Measurements from ENCODE around the gene SUB1.

SUB1 gene

GRCh38 chr5:32565145-32565544 lies 20.2 kb upstream of the SUB1 start:
- TF ChIP-seq TAF1 (IDR thresholded peaks at IDR 0.05; ENCODE audit: borderline replicate concordance, insufficient read depth, low read length), result no peak
- no peak for TF ChIP-seq FOXP2 (optimal IDR thresholded peaks at IDR 0.05; ENCODE audit: borderline replicate concordance, extremely low read depth, extremely low read length, insufficient read depth)
- TF ChIP-seq REST (IDR thresholded peaks at IDR 0.05; ENCODE audit: insufficient read depth in 1 of 2, low read depth in 2 of 2, low read length in 2 of 2), result no peak
- TF ChIP-seq POLR2AphosphoS5 (IDR thresholded peaks at IDR 0.05; ENCODE audit: low read depth, low read length), result no peak
- no peak for TF ChIP-seq SIN3A (IDR thresholded peaks at IDR 0.05; ENCODE audit: borderline replicate concordance, insufficient read depth, low read length)

- no peak for TF ChIP-seq TAF1 (IDR thresholded peaks at IDR 0.05; ENCODE audit: borderline replicate concordance, insufficient read depth, low read length)
- TF ChIP-seq SIN3A (IDR thresholded peaks at IDR 0.05; ENCODE audit: borderline replicate concordance, insufficient read depth, low read length), result no peak
- no peak for TF ChIP-seq POLR2AphosphoS5 (IDR thresholded peaks at IDR 0.05; ENCODE audit: low read depth, low read length)
- TF ChIP-seq FOXP2 (optimal IDR thresholded peaks at IDR 0.05; ENCODE audit: borderline replicate concordance, extremely low read depth, extremely low read length, insufficient read depth), result no peak
- no peak for TF ChIP-seq REST (IDR thresholded peaks at IDR 0.05; ENCODE audit: insufficient read depth in 1 of 2, low read depth in 2 of 2, low read length in 2 of 2)
Observed at GRCh38 chr5:32566319-32567111, 18.8 kb upstream of the SUB1 start.

- no peak for TF ChIP-seq POLR2AphosphoS5 (IDR thresholded peaks at IDR 0.05; ENCODE audit: low read depth, low read length)
- no peak for TF ChIP-seq TAF1 (IDR thresholded peaks at IDR 0.05; ENCODE audit: borderline replicate concordance, insufficient read depth, low read length)
- TF ChIP-seq FOXP2 (optimal IDR thresholded peaks at IDR 0.05; ENCODE audit: borderline replicate concordance, extremely low read depth, extremely low read length, insufficient read depth), result no peak
- no peak for TF ChIP-seq REST (IDR thresholded peaks at IDR 0.05; ENCODE audit: insufficient read depth in 1 of 2, low read depth in 2 of 2, low read length in 2 of 2)
Observed at GRCh38 chr5:32571128-32571527, 14.2 kb upstream of the SUB1 start.

- TF ChIP-seq SIN3A (IDR thresholded peaks at IDR 0.05; ENCODE audit: borderline replicate concordance, insufficient read depth, low read length) (no peak), FOXP2 (optimal IDR thresholded peaks at IDR 0.05; ENCODE audit: borderline replicate concordance, extremely low read depth, extremely low read length, insufficient read depth) (no peak), REST (IDR thresholded peaks at IDR 0.05; ENCODE audit: insufficient read depth in 1 of 2, low read depth in 2 of 2, low read length in 2 of 2) (no peak), POLR2AphosphoS5 (IDR thresholded peaks at IDR 0.05; ENCODE audit: low read depth, low read length) (no peak), TAF1 (IDR thresholded peaks at IDR 0.05; ENCODE audit: borderline replicate concordance, insufficient read depth, low read length) (no peak)
Observed at GRCh38 chr5:32572778-32573480, 12.4 kb upstream of the SUB1 start.
